Gastroesophageal sphincter (tissue), 4 donors: ENCODE results near the gene B4GALT3. TPM values are rescaled to one million over a fixed set of nuclear protein-coding genes. Genes with fewer than 3 reads are reported as not detected.

Source experiments
- ATAC-seq: fragments of 150-250 bp; one replicate; pipeline ENCODE4 v1.9.1; 2016; ENCODE audit warnings: mild to moderate bottlenecking, moderate library complexity
- H3K27ac ChIP-seq, 4 donors: fragments of 200-600 bp; sonication (generic) in 3 of 4; 1 replicate in 3 of 4; 2 replicates in 1 of 4; pipeline ENCODE4 v1.5.1; 2016 to 2019
- H3K27me3 ChIP-seq: fragments of 200-600 bp; sonication (generic); one replicate; pipeline ENCODE4 v1.5.1; 2019
- H3K36me3 ChIP-seq, 2 donors: fragments of 200-600 bp; sonication (generic); one replicate each; pipeline ENCODE4 v1.5.1; 2019; ENCODE audit warnings: control low read depth in 1 of 2
- H3K4me1 ChIP-seq, 3 donors: fragments of 200-600 bp; sonication (generic); 1 replicate in 2 of 3; 2 replicates in 1 of 3; pipeline ENCODE4 v1.5.1; 2016 to 2019; ENCODE audit warnings: control low read depth in 2 of 3
- H3K4me3 ChIP-seq, 2 donors: fragments of 200-600 bp; sonication (generic); one replicate each; pipeline ENCODE4 v1.5.1; 2019; ENCODE audit warnings: mild to moderate bottlenecking in 1 of 2, moderate library complexity in 1 of 2
- H3K9me3 ChIP-seq, 3 donors: fragments of 200-600 bp; sonication (generic); one replicate each; pipeline ENCODE4 v1.5.1; 2017 to 2019; ENCODE audit warnings: control low read depth in 2 of 3
- EP300 ChIP-seq: sonication (generic); formaldehyde crosslinking; IDR thresholded peaks from one replicate; pipeline ENCODE4 v1.6.1; 2017; ENCODE audit warnings: antibody characterized with exemption, mild to moderate bottlenecking
- POLR2A ChIP-seq, 2 donors: fragments of 450-650 bp; IDR thresholded peaks; one replicate each; pipeline ENCODE4 v1.6.1; 2017; ENCODE audit warnings: antibody characterized with exemption in 2 of 2, mild to moderate bottlenecking in 2 of 2, moderate library complexity in 1 of 2
- POLR2AphosphoS5 ChIP-seq: sonication (generic); formaldehyde crosslinking; IDR thresholded peaks from one replicate; pipeline ENCODE4 v1.6.1; 2017; ENCODE audit warnings: antibody characterized with exemption
- WGBS, 2 donors: methylation state at CpG; one replicate each; pipeline ENCODE4 v1.1.5; 2018; ENCODE audit warnings: low coverage in 1 of 2; 5-methylcytosine and 5-hydroxymethylcytosine counted together
- total RNA-seq, 4 donors: library from RNA; depleted of rRNA; stranded (reverse); fragments of >200 nt; gene quantifications; one replicate each; pipeline ENCODE4 v1.1.0, GENCODE V29; 2016
- TF ChIP-seq, protein P1 (sequence below), 4 experiments: fragments of 200-600 bp in 2 of 4; fragments of 450-650 bp in 2 of 4; sonication (generic) in 1 of 4; IDR thresholded peaks; one replicate each; pipeline ENCODE4 v1.5.1; 2017 to 2019; ENCODE audit warnings: antibody characterized with exemption in 4 of 4, mild to moderate bottlenecking in 2 of 4, moderate library complexity in 2 of 4

B4GALT3 gene
- total RNA-seq, 4 donors from 2014 or later = 14.8 to 26.4 (median 19.5) TPM

- H3K27me3 ChIP-seq = no peaks in the 10 kb centered on the region
- no peak overlapping the region for H3K4me3 ChIP-seq
- no peak for TF ChIP-seq POLR2A (IDR thresholded peaks at IDR 0.05)
- TF ChIP-seq, protein P1, sequence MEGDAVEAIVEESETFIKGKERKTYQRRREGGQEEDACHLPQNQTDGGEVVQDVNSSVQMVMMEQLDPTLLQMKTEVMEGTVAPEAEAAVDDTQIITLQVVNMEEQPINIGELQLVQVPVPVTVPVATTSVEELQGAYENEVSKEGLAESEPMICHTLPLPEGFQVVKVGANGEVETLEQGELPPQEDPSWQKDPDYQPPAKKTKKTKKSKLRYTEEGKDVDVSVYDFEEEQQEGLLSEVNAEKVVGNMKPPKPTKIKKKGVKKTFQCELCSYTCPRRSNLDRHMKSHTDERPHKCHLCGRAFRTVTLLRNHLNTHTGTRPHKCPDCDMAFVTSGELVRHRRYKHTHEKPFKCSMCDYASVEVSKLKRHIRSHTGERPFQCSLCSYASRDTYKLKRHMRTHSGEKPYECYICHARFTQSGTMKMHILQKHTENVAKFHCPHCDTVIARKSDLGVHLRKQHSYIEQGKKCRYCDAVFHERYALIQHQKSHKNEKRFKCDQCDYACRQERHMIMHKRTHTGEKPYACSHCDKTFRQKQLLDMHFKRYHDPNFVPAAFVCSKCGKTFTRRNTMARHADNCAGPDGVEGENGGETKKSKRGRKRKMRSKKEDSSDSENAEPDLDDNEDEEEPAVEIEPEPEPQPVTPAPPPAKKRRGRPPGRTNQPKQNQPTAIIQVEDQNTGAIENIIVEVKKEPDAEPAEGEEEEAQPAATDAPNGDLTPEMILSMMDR (IDR thresholded peaks at IDR 0.05) = no peak
- peaks cover 0 to 12% (median 0%) of the 10 kb centered on the region in 3 donors for H3K4me1 ChIP-seq
- no peak overlapping the region for H3K27ac ChIP-seq
- WGBS, 2 donors = 90 to 100% methylated on average over 1 to 28 of the region's 29 CpGs
- no peaks in the 10 kb centered on the region for H3K9me3 ChIP-seq
- ATAC-seq = no peak
- H3K36me3 ChIP-seq = no peaks in the 10 kb centered on the region
Observed at GRCh38 chr1:161140755-161141400, 36.4 kb downstream of the B4GALT3 start.

DNA sequence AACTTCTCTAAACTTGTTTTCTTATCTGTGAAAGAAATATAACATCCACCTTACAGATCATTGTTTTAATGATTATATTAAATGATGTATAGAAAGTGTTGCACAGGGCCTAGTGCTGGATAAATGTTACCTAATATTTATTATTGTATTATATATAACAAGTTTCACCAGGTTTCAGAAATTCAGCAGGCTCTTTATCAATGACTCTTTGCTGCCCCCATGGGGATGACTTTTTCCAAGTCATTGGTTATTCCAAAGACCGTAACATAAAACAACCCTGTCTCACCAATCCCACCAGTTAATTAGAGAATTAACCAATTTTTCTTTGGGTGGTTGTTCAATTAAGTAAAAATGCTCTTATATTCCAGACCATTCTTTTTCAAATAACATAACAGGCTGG is 37.5 kb downstream of the B4GALT3 start:
- TF ChIP-seq, protein P1 (IDR thresholded peaks at IDR 0.05) = peak in 3 of 4 experiments; percentile 38 to 51 (median 39)
- no peak for TF ChIP-seq POLR2A (IDR thresholded peaks at IDR 0.05)
- Histone ChIP-seq H3K27ac (no peak overlapping the region), H3K36me3 (no peaks in the 10 kb centered on the region), H3K9me3 (no peaks in the 10 kb centered on the region), H3K4me1 (peaks cover 0 to 12% (median 0%) of the 10 kb centered on the region in 3 donors), H3K27me3 (no peaks in the 10 kb centered on the region), H3K4me3 (no peak overlapping the region)
- ATAC-seq = no peak
- WGBS, 2 donors = 17 to 29% methylated on average over 1 of the region's 1 CpG

DNA sequence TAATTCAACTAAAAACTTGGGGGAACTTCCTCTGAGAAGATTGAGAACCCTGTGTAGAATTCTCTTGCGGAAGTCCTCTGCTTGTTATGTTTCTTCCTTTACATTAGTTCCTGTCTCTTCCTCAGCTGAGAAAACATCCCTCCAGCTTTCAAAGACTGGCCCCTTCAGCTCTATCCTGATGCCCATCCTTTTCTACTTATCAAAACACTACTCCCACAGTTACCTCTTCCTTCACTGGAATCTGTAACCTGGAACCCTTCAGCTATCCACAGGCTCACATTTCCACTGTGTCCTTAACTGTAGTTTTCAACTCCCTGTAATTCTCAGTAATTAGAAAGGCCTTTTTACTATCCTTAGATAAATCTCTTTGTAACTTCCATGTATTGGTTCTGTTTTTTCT is 38.9 kb downstream of the B4GALT3 start:
- Histone ChIP-seq H3K4me3 (no peak overlapping the region), H3K4me1 (peaks cover 5 to 25% (median 10%) of the 10 kb centered on the region in 3 donors), H3K27me3 (no peaks in the 10 kb centered on the region), H3K27ac (peak overlapping the region in 1 of 4 donors; percentile 0), H3K9me3 (no peaks in the 10 kb centered on the region), H3K36me3 (no peaks in the 10 kb centered on the region)
- WGBS, 2 donors = 64 to 83% methylated on average over 1 of the region's 1 CpG
- TF ChIP-seq POLR2A (IDR thresholded peaks at IDR 0.05) (no peak), POLR2AphosphoS5 (no peak), EP300 (no peak)
- TF ChIP-seq, protein P1 (IDR thresholded peaks at IDR 0.05) = no peak
- no peak for ATAC-seq

GRCh38 chr1:161137881-161138280 is 39.4 kb downstream of the B4GALT3 start:
- WGBS, 2 donors = 69% methylated on average over 3 of the region's 3 CpGs; no CpG with 5 or more reads in 1 of the 2 donors
- Histone ChIP-seq H3K4me1 (peaks cover 5 to 28% (median 10%) of the 10 kb centered on the region in 3 donors), H3K27ac (peak overlapping the region in 1 of 4 donors; percentile 0), H3K9me3 (no peaks in the 10 kb centered on the region), H3K4me3 (no peak overlapping the region), H3K27me3 (no peaks in the 10 kb centered on the region), H3K36me3 (no peaks in the 10 kb centered on the region)
- ATAC-seq = no peak
- no peak for TF ChIP-seq POLR2AphosphoS5
- TF ChIP-seq EP300 = no peak
- no peak for TF ChIP-seq POLR2A (IDR thresholded peaks at IDR 0.05)
- TF ChIP-seq, protein P1 (IDR thresholded peaks at IDR 0.05) = no peak

GRCh38 chr1:161133220-161133740 is 44.0 kb downstream of the B4GALT3 start:
- no peak for ATAC-seq
- 3% methylated on average over 10 to 11 of the region's 11 CpGs for WGBS, 2 donors
- TF ChIP-seq POLR2A (IDR thresholded peaks at IDR 0.05) = no peak
- TF ChIP-seq, protein P1 (IDR thresholded peaks at IDR 0.05) = no peak
- TF ChIP-seq POLR2AphosphoS5 = no peak
- TF ChIP-seq EP300 = no peak
- peak overlapping the region; percentile 55 to 76 for H3K4me3 ChIP-seq
- peak overlapping the region; percentile 76 to 98 (median 95) for H3K27ac ChIP-seq
- H3K27me3 ChIP-seq = no peaks in the 10 kb centered on the region
- H3K4me1 ChIP-seq = peaks cover 5 to 56% (median 19%) of the 10 kb centered on the region in 3 donors
- H3K9me3 ChIP-seq = no peaks in the 10 kb centered on the region
- peaks cover 0 to 17% of the 10 kb centered on the region in 2 donors for H3K36me3 ChIP-seq
